ENCODE measurements around the gene EPB42.

GRCh38 chr15:43225201-43225949 lies 4.6 kb upstream of the EPB42 start:
- TF ChIP-seq CTCF (IDR thresholded peaks at IDR 0.05) (peak; percentile 87), REST (IDR thresholded peaks at IDR 0.05; ENCODE audit: insufficient read depth in 1 of 2, low read depth in 2 of 2, low read length in 1 of 2) (no peak), SIN3A (IDR thresholded peaks at IDR 0.05; ENCODE audit: borderline replicate concordance, insufficient read depth, low read depth, low read length) (no peak)
